ENCODE measurements around the gene CRYBG1.

GRCh38 chr6:106599440-106599839, 238.9 kb downstream of the CRYBG1 start:
- TF ChIP-seq CTCF (conservative IDR thresholded peaks at IDR 0.05; ENCODE audit: low read length) (no peak), EZH2phosphoT487 (IDR thresholded peaks at IDR 0.05; ENCODE audit: borderline replicate concordance) (no peak)

Measured in Loucy (cell line).